ENCODE results near the gene ESAM.
A peak's percentile ranks its signal among the peaks of the same experiment; 100 is the strongest.

The ESAM gene, protein sequence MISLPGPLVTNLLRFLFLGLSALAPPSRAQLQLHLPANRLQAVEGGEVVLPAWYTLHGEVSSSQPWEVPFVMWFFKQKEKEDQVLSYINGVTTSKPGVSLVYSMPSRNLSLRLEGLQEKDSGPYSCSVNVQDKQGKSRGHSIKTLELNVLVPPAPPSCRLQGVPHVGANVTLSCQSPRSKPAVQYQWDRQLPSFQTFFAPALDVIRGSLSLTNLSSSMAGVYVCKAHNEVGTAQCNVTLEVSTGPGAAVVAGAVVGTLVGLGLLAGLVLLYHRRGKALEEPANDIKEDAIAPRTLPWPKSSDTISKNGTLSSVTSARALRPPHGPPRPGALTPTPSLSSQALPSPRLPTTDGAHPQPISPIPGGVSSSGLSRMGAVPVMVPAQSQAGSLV
- long read RNA-seq, result 0 reads

GRCh38 chr11:124762105-124762623 is at the start of gene ESAM:
ESAM (minus strand) TSS chr11:124762290; CDS start chr11:124762154, 136 bp downstream.
- no peak for DNase-seq (ENCODE audit: low read depth in 1 of 2, low spot score in 1 of 2)
- Histone ChIP-seq H3K27ac (replicated peaks) (no peak within 1 kb of the TSS), H3K27me3 (ENCODE audit: insufficient read depth, poor library complexity, severe bottlenecking) (peaks cover 28% of the 10 kb centered on the region), H3K4me3 (replicated peaks; ENCODE audit: insufficient read depth, low read length) (peak within 1 kb of the TSS; percentile 58)
- TF ChIP-seq POLR2AphosphoS5 (IDR thresholded peaks at IDR 0.05; ENCODE audit: low read depth) (no peak), GABPA (IDR thresholded peaks at IDR 0.05; ENCODE audit: low read depth) (no peak), REST (IDR thresholded peaks at IDR 0.05; ENCODE audit: insufficient replicate concordance, low read depth) (no peak), SPI1 (IDR thresholded peaks at IDR 0.05; ENCODE audit: borderline replicate concordance, low read depth) (no peak), CTCF (IDR thresholded peaks at IDR 0.05; ENCODE audit: insufficient read depth, low read length) (no peak)

GRCh38 chr11:124811399-124812125 is 49.5 kb upstream of the ESAM start:
- Histone ChIP-seq H3K27me3 (ENCODE audit: insufficient read depth, poor library complexity, severe bottlenecking) (peaks cover 8% of the 10 kb centered on the region), H3K27ac (replicated peaks) (no peak overlapping the region), H3K4me3 (replicated peaks; ENCODE audit: insufficient read depth, low read length) (no peak overlapping the region)
- DNase-seq (ENCODE audit: low read depth in 1 of 2, low spot score in 1 of 2), result no peak
- TF ChIP-seq GABPA (IDR thresholded peaks at IDR 0.05; ENCODE audit: low read depth) (no peak), SPI1 (IDR thresholded peaks at IDR 0.05; ENCODE audit: borderline replicate concordance, low read depth) (no peak), POLR2AphosphoS5 (IDR thresholded peaks at IDR 0.05; ENCODE audit: low read depth) (no peak), REST (IDR thresholded peaks at IDR 0.05; ENCODE audit: insufficient replicate concordance, low read depth) (no peak), CTCF (IDR thresholded peaks at IDR 0.05; ENCODE audit: insufficient read depth, low read length) (no peak)

DNA sequence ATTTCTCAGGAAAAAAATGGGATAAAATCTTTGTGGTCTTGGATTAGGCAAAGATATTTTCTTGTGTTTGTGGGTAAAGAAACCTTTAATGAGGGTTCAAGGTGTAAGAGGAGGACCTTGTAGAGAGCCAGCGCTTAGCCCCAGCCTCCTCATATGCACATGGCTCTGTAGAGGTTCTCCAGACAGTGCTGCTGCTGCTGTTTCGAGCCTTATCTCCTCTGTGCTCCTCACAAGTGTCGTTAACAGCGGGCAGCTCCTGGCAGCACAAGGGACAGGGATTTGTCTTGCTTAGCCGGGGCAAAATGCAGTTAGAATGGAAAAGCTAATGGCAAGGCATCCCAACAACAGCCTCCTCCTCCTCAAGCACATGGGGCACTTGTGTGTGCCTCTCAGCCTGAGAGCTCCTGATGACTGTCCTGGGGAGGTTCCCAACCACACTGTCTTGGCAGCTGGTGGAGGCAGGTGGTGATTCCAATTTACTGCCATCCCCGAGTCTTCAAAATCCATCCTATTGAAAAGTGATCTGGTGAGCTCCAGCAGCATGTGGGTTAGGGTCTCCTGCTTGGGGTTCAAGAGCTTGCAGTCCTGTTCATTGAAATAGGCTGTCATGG is 45.7 kb upstream of the ESAM start:
- Histone ChIP-seq H3K27ac (replicated peaks) (no peak overlapping the region), H3K4me3 (replicated peaks; ENCODE audit: insufficient read depth, low read length) (no peak overlapping the region), H3K27me3 (ENCODE audit: insufficient read depth, poor library complexity, severe bottlenecking) (peaks cover 5% of the 10 kb centered on the region)
- TF ChIP-seq CTCF (IDR thresholded peaks at IDR 0.05; ENCODE audit: insufficient read depth, low read length) (no peak), SPI1 (IDR thresholded peaks at IDR 0.05; ENCODE audit: borderline replicate concordance, low read depth) (no peak), GABPA (IDR thresholded peaks at IDR 0.05; ENCODE audit: low read depth) (no peak)
- no peak for DNase-seq (ENCODE audit: low read depth in 1 of 2, low spot score in 1 of 2)
